H1 (cell line): ENCODE measurements around the gene GPS1. TPM values are rescaled to one million over a fixed set of nuclear protein-coding genes. Genes with fewer than 3 reads are reported as not detected.

Experiments
- POLR2A ChIP-seq, 2 experiments: IDR thresholded peaks; 1 replicate in 1 of 2; 2 replicates in 1 of 2; pipeline ENCODE4 v1.6.1; 2011; ENCODE audit warnings: low read depth in 2 of 2, low read length in 2 of 2, mild to moderate bottlenecking in 2 of 2; ENCODE audit errors: control extremely low read depth in 1 of 2
- RNF2 ChIP-seq: fragments of 200-900, 300-1000 bp; sonication (generic); IDR thresholded peaks from 2 replicates; pipeline ENCODE4 v1.7.1; 2016; ENCODE audit warnings: borderline replicate concordance, low read depth, mild to moderate bottlenecking, antibody characterized with exemption, low read length; ENCODE audit not compliant: poor library complexity, severe bottlenecking; ENCODE audit errors: missing control alignments
- polyA plus RNA-seq, 7 experiments: library from polyadenylated mRNA; depleted of rRNA in 3 of 7; stranded (reverse) in 5 of 7; unstranded in 2 of 7; fragments of >200 nt in 5 of 7; fragments of 200-250 nt in 2 of 7; gene quantifications; 1 replicate in 5 of 7; 2 replicates in 1 of 7; 4 replicates in 1 of 7; pipeline versions ENCODE4 v1.2.1 to v1.2.3, GENCODE V29; 2011 to 2013; ENCODE audit warnings: missing spikeins in 2 of 7, mixed read lengths in 2 of 7
- total RNA-seq: library from RNA; stranded (reverse); fragmentation: NEBNext Ultra II Directional; extraction: Animal tissue kit (Norgen Biotek cat#: 25700); gene quantifications from 2 replicates; pipeline ENCODE4 v1.2.1, GENCODE V29; 2021
- TF ChIP-seq, protein P1 (sequence below): fragments of 300-600 bp; sonication (generic); IDR thresholded peaks from 2 replicates; pipeline ENCODE4 v1.7.1; 2012; ENCODE audit warnings: low read length, moderate library complexity, mild to moderate bottlenecking, inconsistent platforms; ENCODE audit not compliant: insufficient replicate concordance
- TF ChIP-seq, protein P2 (sequence below): IDR thresholded peaks from 2 replicates; pipeline ENCODE4 v1.6.1; 2012; ENCODE audit warnings: inconsistent platforms
- TF ChIP-seq, protein P3 (sequence below), 3 experiments: IDR thresholded peaks; 1 replicate in 2 of 3; 2 replicates in 1 of 3; pipeline versions ENCODE4 v1.5.1 to v1.6.1; 2011; ENCODE audit warnings: low read length in 3 of 3, mild to moderate bottlenecking in 3 of 3, inconsistent platforms in 2 of 3, low read depth in 1 of 3, moderate library complexity in 1 of 3; ENCODE audit not compliant: insufficient read depth in 1 of 3; ENCODE audit errors: control extremely low read depth in 1 of 3

GPS1 gene
- total and polyA plus RNA-seq, 2 of the 8 experiments (the other 6 are each of a cell fraction or from before 2014, with no cell fraction given) = 153 to 277 TPM

DNA sequence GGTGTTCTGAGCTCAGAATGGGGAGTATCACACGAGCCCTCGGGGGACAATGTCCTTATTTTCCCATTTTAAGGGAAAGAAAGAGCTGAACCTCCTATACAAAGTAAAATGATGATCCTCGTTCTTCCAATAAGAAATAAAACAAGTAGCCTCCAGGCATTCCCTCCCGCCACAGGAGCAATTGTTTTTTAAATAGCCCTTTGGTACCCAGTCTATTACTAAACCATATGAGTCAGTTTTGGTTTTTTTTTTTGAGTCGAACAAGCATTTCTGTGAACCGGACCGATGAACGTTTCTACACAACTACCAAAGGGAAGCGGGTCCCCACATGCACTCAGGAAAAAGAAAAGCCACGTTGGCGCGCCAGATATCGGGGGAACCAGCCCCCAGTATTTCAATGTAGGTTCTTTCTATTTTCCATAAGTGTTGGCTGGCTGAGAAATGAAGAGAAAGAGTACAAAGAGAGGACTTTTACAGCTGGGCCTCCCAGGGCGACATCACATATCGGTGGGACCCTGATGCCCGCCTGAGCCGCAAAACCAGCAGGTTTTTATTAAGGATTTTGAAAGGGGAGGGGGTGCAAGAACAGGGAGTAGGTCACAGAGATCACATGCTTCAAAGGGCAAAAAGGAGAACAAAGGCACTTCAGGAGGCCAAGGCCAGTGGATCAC, 10.4 kb upstream of the GPS1 start (continued):
- TF ChIP-seq, protein P1, sequence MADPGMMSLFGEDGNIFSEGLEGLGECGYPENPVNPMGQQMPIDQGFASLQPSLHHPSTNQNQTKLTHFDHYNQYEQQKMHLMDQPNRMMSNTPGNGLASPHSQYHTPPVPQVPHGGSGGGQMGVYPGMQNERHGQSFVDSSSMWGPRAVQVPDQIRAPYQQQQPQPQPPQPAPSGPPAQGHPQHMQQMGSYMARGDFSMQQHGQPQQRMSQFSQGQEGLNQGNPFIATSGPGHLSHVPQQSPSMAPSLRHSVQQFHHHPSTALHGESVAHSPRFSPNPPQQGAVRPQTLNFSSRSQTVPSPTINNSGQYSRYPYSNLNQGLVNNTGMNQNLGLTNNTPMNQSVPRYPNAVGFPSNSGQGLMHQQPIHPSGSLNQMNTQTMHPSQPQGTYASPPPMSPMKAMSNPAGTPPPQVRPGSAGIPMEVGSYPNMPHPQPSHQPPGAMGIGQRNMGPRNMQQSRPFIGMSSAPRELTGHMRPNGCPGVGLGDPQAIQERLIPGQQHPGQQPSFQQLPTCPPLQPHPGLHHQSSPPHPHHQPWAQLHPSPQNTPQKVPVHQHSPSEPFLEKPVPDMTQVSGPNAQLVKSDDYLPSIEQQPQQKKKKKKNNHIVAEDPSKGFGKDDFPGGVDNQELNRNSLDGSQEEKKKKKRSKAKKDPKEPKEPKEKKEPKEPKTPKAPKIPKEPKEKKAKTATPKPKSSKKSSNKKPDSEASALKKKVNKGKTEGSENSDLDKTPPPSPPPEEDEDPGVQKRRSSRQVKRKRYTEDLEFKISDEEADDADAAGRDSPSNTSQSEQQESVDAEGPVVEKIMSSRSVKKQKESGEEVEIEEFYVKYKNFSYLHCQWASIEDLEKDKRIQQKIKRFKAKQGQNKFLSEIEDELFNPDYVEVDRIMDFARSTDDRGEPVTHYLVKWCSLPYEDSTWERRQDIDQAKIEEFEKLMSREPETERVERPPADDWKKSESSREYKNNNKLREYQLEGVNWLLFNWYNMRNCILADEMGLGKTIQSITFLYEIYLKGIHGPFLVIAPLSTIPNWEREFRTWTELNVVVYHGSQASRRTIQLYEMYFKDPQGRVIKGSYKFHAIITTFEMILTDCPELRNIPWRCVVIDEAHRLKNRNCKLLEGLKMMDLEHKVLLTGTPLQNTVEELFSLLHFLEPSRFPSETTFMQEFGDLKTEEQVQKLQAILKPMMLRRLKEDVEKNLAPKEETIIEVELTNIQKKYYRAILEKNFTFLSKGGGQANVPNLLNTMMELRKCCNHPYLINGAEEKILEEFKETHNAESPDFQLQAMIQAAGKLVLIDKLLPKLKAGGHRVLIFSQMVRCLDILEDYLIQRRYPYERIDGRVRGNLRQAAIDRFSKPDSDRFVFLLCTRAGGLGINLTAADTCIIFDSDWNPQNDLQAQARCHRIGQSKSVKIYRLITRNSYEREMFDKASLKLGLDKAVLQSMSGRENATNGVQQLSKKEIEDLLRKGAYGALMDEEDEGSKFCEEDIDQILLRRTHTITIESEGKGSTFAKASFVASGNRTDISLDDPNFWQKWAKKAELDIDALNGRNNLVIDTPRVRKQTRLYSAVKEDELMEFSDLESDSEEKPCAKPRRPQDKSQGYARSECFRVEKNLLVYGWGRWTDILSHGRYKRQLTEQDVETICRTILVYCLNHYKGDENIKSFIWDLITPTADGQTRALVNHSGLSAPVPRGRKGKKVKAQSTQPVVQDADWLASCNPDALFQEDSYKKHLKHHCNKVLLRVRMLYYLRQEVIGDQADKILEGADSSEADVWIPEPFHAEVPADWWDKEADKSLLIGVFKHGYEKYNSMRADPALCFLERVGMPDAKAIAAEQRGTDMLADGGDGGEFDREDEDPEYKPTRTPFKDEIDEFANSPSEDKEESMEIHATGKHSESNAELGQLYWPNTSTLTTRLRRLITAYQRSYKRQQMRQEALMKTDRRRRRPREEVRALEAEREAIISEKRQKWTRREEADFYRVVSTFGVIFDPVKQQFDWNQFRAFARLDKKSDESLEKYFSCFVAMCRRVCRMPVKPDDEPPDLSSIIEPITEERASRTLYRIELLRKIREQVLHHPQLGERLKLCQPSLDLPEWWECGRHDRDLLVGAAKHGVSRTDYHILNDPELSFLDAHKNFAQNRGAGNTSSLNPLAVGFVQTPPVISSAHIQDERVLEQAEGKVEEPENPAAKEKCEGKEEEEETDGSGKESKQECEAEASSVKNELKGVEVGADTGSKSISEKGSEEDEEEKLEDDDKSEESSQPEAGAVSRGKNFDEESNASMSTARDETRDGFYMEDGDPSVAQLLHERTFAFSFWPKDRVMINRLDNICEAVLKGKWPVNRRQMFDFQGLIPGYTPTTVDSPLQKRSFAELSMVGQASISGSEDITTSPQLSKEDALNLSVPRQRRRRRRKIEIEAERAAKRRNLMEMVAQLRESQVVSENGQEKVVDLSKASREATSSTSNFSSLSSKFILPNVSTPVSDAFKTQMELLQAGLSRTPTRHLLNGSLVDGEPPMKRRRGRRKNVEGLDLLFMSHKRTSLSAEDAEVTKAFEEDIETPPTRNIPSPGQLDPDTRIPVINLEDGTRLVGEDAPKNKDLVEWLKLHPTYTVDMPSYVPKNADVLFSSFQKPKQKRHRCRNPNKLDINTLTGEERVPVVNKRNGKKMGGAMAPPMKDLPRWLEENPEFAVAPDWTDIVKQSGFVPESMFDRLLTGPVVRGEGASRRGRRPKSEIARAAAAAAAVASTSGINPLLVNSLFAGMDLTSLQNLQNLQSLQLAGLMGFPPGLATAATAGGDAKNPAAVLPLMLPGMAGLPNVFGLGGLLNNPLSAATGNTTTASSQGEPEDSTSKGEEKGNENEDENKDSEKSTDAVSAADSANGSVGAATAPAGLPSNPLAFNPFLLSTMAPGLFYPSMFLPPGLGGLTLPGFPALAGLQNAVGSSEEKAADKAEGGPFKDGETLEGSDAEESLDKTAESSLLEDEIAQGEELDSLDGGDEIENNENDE = no peak
- TF ChIP-seq, protein P2, sequence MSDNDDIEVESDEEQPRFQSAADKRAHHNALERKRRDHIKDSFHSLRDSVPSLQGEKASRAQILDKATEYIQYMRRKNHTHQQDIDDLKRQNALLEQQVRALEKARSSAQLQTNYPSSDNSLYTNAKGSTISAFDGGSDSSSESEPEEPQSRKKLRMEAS = no peak
- no peak for TF ChIP-seq POLR2A (IDR thresholded peaks at IDR 0.05; ENCODE audit: control extremely low read depth in 1 of 2, low read depth in 2 of 2, low read length in 2 of 2)
- TF ChIP-seq RNF2 = no peak
- TF ChIP-seq, protein P3, sequence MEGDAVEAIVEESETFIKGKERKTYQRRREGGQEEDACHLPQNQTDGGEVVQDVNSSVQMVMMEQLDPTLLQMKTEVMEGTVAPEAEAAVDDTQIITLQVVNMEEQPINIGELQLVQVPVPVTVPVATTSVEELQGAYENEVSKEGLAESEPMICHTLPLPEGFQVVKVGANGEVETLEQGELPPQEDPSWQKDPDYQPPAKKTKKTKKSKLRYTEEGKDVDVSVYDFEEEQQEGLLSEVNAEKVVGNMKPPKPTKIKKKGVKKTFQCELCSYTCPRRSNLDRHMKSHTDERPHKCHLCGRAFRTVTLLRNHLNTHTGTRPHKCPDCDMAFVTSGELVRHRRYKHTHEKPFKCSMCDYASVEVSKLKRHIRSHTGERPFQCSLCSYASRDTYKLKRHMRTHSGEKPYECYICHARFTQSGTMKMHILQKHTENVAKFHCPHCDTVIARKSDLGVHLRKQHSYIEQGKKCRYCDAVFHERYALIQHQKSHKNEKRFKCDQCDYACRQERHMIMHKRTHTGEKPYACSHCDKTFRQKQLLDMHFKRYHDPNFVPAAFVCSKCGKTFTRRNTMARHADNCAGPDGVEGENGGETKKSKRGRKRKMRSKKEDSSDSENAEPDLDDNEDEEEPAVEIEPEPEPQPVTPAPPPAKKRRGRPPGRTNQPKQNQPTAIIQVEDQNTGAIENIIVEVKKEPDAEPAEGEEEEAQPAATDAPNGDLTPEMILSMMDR (IDR thresholded peaks at IDR 0.05; ENCODE audit: control extremely low read depth in 1 of 3, insufficient read depth in 1 of 3, low read depth in 1 of 3, low read length in 3 of 3) = no peak
